Omental fat pad (tissue), 4 donors: ENCODE data around the gene AGRP. TPM values are rescaled to one million over a fixed set of nuclear protein-coding genes. Genes with fewer than 3 reads are reported as not detected.

Experiments
- ATAC-seq: fragments of 150-250 bp; one replicate; pipeline ENCODE4 v1.9.1; 2016; ENCODE audit warnings: mild to moderate bottlenecking, moderate library complexity; ENCODE audit not compliant: low FRiP score
- DNase-seq: peaks from one replicate; pipeline ENCODE4 v3.0.0-alpha.2; 2019; ENCODE audit warnings: low spot score
- total RNA-seq, 4 donors: library from RNA; depleted of rRNA; stranded (reverse); fragments of >200 nt; gene quantifications; one replicate each; pipeline ENCODE4 v1.1.0, GENCODE V29; 2016
- TF ChIP-seq, protein P1 (sequence below), 3 donors: fragments of 450-650 bp; IDR thresholded peaks; one replicate each; pipeline ENCODE4 v1.5.1; 2016 to 2017; ENCODE audit warnings: antibody characterized with exemption in 3 of 3, mild to moderate bottlenecking in 3 of 3, moderate library complexity in 2 of 3

AGRP gene
- total RNA-seq, 4 donors from 2014 or later, result not detected

DNA sequence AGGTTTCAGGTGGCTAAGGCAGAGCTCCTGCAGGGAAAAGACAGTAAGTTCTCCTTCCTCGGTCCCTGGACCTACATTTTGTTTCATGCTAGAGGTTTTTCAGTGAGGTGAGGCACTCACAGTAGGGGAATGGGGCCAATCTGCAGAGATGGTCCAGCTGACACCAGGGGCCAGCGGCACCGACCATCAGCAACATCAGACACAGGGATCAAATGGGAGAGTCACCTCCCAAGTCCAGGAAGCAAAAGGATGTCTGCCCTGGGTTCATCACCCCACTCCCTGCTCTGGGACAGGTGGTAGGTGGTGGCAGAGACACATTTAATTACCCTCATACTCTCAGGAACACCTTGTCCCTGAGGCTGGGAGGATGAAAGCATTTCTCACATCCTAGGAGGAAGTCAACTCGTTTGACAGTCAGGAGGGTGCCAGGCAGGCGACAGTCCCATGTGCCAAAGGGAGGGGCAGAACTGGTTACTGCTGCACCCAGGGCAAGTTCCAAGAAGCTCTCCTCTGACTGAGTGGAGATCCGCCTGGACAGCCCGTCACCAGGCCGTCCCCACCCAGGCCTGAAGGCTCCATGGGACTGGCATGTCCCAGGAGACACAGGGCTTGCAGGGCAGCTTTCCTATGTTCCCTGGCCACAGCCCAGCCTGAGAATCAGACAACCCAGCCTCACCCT, 21.6 kb downstream of the AGRP start:
- DNase-seq (no peak), ATAC-seq (no peak)
- TF ChIP-seq, protein P1, sequence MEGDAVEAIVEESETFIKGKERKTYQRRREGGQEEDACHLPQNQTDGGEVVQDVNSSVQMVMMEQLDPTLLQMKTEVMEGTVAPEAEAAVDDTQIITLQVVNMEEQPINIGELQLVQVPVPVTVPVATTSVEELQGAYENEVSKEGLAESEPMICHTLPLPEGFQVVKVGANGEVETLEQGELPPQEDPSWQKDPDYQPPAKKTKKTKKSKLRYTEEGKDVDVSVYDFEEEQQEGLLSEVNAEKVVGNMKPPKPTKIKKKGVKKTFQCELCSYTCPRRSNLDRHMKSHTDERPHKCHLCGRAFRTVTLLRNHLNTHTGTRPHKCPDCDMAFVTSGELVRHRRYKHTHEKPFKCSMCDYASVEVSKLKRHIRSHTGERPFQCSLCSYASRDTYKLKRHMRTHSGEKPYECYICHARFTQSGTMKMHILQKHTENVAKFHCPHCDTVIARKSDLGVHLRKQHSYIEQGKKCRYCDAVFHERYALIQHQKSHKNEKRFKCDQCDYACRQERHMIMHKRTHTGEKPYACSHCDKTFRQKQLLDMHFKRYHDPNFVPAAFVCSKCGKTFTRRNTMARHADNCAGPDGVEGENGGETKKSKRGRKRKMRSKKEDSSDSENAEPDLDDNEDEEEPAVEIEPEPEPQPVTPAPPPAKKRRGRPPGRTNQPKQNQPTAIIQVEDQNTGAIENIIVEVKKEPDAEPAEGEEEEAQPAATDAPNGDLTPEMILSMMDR (IDR thresholded peaks at IDR 0.05), result no peak

DNA sequence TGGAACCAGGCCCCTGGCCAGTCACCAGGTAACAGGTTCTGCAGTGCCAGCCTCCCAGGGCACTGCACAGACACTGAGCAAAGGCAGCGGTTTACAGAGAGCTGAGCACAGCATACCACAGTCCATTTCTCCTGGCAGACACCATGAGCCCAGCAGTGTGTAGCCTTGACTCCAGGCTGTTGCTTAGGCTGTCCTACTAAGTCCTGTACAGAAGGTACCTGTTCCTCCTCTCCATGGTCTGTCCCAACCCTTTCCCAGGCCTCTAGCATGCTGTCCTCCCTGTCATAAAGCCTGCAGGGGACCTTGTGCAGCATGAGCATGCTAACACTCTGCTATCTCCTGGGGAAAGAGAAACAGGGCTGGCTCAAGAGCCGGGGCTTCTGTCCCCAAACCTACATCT, 22.4 kb downstream of the AGRP start:
- ATAC-seq (no peak), DNase-seq (no peak)
- TF ChIP-seq, protein P1 (IDR thresholded peaks at IDR 0.05), result no peak

DNA sequence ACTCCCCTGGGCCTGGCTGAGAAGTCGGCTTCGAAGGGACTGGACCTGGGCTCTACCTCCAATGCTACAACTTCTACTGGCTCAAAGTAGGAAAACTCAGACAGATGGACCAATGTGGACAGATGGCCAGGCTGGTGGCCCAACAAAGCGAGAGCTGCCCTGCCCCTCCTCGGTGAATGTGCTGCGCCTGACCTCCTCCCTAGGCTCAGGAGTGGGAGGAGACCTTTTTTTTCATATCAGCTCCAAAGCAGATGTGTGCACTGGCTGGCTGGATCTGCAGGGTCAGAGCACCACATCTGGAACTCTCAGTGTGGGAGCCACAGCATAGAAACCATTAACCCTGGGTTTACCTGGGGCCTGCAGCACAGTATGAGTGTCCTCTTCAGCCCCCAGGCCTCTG, 23.2 kb downstream of the AGRP start:
- TF ChIP-seq, protein P1 (IDR thresholded peaks at IDR 0.05), result no peak
- DNase-seq (no peak), ATAC-seq (no peak)

DNA sequence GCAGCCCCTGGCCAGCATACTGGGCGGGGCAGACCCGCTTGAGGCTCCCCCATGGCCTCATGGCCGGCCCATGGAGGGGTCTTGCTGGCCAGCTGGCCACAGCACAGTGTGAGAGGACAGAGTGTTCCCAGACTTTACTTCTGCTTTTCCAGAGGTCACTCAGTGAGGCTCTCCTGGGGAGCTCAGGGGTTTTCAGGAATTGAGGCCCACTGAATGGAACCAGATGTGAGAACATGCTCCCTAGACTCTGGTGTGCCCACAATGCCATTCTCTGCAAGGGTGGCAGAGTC, 23.5 kb downstream of the AGRP start:
- ATAC-seq (no peak), DNase-seq (no peak)
- TF ChIP-seq, protein P1 (IDR thresholded peaks at IDR 0.05), result no peak

DNA sequence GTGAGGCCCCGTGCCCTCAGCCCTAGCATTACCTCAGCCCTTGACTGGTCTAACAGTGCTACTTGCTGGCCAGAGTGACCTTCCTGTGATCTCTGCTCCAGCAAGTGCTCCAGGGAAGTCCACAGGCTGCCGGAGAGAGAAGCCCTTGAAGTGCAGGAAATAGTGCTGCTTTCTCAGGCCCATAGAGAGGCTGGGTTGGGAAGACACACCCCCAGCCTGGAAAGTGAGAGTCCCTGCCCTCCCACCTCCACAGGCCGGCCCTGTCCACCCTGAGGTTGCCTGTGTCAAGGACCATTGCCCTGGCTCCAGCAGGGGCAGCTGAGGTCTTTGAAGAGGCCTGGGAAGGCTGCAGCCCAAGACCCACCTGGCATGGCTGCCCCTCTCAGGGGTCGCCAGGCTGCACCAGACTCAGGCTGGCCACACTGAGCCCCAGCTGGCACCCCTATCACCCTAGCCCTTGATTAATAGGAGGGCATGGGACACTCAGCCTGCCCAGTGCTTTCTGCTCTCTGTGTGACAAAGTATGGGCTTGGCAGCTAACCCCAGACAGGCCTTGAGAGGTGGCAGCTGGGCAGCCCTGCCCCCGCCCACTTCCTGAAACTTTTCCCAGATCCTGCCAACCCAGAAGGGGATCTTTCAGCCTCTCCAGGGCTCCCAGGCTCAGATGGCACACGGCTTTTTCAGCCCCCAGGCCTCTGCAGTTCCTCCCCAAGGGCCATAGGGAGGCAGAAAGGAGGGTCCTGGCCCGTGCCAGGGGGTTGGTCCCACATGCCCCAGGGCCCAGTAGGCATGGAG, 24.1 kb downstream of the AGRP start:
- TF ChIP-seq, protein P1 (IDR thresholded peaks at IDR 0.05), result no peak
- ATAC-seq (no peak), DNase-seq (no peak)

DNA sequence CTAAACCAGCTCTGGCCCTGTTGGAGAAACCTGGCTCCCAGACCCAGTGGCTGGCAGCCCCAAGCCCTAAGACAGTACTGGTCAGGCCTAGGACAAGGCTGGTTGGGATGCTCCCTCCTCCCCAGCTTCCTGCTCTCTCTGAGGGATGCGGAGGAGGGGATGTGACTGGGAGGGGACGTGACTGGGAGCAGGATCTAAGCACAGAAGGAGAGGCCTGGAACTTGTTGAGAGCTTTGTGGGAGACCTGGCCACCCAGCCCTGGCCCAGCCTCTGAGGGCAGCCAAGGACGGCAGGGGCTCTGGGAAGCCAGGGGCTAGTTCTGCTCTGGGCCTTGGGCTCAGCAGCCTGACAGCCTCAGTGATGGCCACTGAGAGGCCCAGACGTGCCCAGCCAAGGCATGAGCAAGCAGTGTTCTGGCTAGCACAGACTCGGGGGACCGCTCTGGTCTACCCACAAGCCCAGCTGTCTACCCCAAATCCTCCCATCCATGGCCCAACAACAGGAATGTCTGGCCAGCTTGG, 25.2 kb downstream of the AGRP start:
- DNase-seq, result no peak
- no peak for ATAC-seq
- TF ChIP-seq, protein P1 (IDR thresholded peaks at IDR 0.05), result no peak

DNA sequence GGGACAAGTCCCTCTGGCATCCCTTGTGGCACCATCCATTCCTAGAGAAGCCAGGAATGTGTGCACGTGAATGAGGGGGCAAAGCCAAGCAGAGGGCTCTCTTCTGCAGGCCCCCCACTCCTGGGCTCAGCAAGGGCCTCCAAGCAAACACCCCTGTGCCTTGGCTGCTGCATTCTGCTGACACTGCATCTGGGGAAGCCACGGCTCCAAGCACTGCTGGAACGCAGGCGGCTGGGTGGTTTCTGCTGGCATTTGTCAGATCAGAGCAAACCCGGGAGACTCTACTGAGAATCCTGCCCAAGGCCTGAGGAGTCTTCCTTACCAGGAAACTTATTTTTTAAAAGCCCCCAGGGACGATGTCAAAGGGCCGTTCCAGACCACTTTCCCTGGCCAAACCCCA, 25.7 kb downstream of the AGRP start:
- no peak for DNase-seq
- TF ChIP-seq, protein P1 (IDR thresholded peaks at IDR 0.05), result no peak
- ATAC-seq, result no peak
